ENCODE data around the gene PLIN5.

The PLIN5 gene

DNA sequence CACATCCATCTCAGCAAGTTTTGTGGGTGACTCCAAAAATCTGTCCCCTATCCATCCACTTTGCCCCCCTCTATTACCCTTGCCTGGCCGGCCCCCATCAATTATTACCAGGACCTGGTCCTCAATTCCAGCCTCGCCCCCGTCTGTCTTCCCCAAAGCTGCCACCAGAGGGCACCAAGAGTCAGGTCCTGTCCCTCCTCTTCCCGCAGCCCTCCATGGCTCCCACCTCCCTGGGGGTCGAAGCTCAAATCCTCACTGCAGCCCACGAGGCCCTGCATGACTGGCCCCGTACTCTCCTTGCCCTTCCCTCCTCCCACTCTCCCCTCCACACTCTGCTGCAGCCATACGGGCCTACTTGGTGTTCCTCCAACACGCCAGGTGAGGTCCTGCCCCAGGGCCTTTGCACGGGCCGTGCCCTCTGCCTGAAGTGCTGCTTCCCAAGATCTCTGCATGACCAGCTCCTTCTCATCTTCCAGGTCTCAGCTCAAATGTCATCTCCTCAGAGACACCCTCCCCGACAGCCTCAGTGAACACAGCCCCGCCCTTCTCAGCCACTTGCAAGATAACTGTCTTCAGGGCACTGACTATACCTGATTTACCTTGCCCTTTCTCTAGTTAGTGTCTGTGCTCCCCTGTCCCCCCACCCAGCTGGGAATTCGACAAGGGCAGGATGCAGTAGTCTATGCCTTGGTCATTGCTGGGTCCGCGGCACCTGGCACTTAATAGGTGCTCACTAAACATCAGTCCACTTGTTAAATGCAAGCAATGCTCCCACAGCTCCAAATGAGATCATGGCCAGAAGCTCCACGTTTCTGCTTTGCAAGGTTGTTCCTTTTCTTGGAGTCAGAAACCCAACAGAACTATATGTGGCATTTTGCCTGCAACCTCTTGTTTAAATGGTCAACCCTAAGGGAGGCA, 41.3 kb upstream of the PLIN5 start:
- TF ChIP-seq POLR2A (IDR thresholded peaks at IDR 0.05; ENCODE audit: extremely low read depth, insufficient read length): no peak
- TF ChIP-seq, protein P1, sequence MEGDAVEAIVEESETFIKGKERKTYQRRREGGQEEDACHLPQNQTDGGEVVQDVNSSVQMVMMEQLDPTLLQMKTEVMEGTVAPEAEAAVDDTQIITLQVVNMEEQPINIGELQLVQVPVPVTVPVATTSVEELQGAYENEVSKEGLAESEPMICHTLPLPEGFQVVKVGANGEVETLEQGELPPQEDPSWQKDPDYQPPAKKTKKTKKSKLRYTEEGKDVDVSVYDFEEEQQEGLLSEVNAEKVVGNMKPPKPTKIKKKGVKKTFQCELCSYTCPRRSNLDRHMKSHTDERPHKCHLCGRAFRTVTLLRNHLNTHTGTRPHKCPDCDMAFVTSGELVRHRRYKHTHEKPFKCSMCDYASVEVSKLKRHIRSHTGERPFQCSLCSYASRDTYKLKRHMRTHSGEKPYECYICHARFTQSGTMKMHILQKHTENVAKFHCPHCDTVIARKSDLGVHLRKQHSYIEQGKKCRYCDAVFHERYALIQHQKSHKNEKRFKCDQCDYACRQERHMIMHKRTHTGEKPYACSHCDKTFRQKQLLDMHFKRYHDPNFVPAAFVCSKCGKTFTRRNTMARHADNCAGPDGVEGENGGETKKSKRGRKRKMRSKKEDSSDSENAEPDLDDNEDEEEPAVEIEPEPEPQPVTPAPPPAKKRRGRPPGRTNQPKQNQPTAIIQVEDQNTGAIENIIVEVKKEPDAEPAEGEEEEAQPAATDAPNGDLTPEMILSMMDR (IDR thresholded peaks at IDR 0.05; ENCODE audit: low read depth, low read length): peak; percentile 67
- H3K4me3 ChIP-seq (ENCODE audit: low read depth, low read length): no peak overlapping the region
- DNase-seq (ENCODE audit: low read depth): peak; percentile 64

DNA sequence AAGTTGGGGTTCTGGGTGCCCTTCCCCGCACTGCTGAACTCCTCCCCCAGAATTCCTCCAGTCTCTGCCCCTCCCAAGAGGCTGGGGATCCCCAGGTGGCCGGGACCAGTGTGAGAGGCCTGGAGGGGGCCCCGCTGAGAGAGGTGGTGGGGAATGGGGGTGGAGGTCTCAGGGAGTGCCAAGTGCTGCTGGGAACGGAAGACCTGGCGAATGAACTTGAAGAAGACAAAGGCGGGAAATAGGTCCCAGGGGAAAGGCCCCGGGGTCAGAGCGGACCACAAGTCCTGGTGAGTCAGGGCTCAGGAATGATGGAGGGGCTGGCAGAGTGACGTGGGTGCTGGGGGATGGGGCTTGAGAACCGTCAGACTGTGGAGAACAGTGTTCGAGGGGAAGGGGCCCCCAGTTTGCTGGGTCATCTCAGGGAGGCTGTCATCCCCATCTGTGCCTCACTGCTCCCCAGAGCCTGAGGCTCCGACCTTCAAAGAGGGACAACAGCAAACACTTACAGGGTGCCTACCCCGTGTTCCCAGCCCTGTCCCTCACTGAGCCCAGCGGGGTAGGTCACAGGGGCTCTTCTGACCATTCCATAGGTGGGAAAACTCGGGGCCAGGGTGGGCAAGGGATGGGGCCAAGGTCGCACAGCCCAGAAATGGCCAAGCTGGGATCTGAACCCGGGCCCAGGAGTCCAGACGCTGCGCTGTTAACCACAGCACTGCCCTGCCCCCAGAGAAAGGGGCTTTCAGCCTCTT, 40.4 kb upstream of the PLIN5 start:
- no peak overlapping the region for H3K4me3 ChIP-seq (ENCODE audit: low read depth, low read length)
- peak; percentile 88 for DNase-seq (ENCODE audit: low read depth)
- no peak for TF ChIP-seq POLR2A (IDR thresholded peaks at IDR 0.05; ENCODE audit: extremely low read depth, insufficient read length)
- TF ChIP-seq, protein P2, sequence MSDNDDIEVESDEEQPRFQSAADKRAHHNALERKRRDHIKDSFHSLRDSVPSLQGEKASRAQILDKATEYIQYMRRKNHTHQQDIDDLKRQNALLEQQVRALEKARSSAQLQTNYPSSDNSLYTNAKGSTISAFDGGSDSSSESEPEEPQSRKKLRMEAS (IDR thresholded peaks at IDR 0.05; ENCODE audit: low read depth, low read length): no peak

DNA sequence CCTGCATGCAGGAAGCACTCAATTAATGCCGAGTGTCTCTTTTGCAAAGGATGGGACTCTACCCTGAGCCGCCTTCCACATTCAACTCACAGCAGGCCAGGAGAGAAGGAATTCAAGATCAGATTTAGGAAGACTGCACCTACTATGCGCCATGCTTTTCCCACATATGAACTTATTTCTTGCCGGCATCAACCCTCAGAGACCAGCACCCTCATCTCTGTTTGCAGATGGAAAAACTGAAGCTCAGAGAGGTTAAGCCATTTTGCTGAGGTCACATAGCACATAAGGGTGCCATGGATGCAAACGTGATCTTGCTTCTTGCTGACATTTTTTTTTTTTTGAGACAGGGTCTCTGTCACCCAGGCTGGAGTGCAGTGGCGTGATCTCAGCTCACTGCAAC, 38.7 kb upstream of the PLIN5 start:
- H3K4me3 ChIP-seq (ENCODE audit: low read depth, low read length): no peak overlapping the region
- no peak for DNase-seq (ENCODE audit: low read depth)
- TF ChIP-seq, protein P1 (IDR thresholded peaks at IDR 0.05; ENCODE audit: low read depth, low read length): no peak
- TF ChIP-seq POLR2A (IDR thresholded peaks at IDR 0.05; ENCODE audit: extremely low read depth, insufficient read length): no peak
- TF ChIP-seq, protein P2 (IDR thresholded peaks at IDR 0.05; ENCODE audit: low read depth, low read length): no peak
- TF ChIP-seq MYC (IDR thresholded peaks at IDR 0.05; ENCODE audit: low read depth, low read length): no peak

DNA sequence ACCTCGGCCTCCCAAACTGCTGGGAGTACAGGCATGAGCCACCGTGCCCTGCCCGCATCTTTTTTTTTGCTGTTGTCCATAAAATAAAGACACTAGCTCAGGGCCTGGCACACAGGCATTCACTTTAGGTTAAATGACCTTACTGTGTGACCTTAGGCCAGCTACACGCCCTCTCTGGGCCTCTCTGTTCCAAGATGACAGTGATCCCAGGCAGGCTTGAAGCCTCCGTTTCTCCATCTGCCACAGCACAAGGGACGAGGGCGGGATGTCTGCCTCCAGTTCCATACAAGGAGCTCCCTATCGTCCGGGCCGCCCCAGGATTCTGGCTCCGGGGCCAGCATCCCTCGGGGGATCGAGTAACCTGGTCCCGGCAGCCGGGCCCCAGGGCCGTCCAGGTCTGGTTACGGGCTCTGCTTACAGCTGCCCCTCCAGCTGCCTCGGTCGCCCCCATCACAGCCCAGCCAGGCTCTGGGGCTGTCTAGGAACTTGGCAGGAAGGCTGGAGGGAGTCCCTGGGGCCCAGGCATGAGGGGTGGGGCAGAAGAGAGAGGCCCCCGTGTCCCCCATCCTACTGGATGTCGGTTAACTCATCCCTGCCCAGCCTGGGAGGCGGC, 36.4 kb upstream of the PLIN5 start:
- DNase-seq (ENCODE audit: low read depth): no peak
- H3K4me3 ChIP-seq (ENCODE audit: low read depth, low read length): no peak overlapping the region
- TF ChIP-seq, protein P2 (IDR thresholded peaks at IDR 0.05; ENCODE audit: low read depth, low read length): no peak
- TF ChIP-seq POLR2A (IDR thresholded peaks at IDR 0.05; ENCODE audit: extremely low read depth, insufficient read length) (no peak), MYC (IDR thresholded peaks at IDR 0.05; ENCODE audit: low read depth, low read length) (no peak)
- TF ChIP-seq, protein P1 (IDR thresholded peaks at IDR 0.05; ENCODE audit: low read depth, low read length): no peak

DNA sequence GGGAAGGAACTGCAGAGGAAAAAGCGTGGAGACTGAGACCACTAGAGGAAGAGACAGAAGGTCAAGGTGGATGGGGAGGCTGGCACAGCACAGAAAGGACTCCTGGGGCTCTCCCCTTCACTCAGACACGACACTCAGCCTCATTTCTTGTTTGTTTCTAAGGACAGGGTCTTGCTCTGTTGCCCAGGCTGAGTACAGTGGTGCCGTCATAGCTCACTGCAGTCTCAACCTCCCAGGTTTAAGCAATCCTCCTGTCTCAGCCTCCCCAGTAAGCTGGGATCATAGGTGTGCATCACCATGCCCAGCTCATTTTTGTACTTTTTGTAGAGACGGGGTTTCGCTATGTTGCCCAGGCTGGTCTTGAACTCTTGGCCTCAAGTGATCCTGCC, 35.9 kb upstream of the PLIN5 start:
- H3K4me3 ChIP-seq (ENCODE audit: low read depth, low read length): no peak overlapping the region
- TF ChIP-seq, protein P2 (IDR thresholded peaks at IDR 0.05; ENCODE audit: low read depth, low read length): no peak
- TF ChIP-seq, protein P1 (IDR thresholded peaks at IDR 0.05; ENCODE audit: low read depth, low read length): no peak
- TF ChIP-seq MYC (IDR thresholded peaks at IDR 0.05; ENCODE audit: low read depth, low read length) (no peak), POLR2A (IDR thresholded peaks at IDR 0.05; ENCODE audit: extremely low read depth, insufficient read length) (no peak)
- no peak for DNase-seq (ENCODE audit: low read depth)

DNA sequence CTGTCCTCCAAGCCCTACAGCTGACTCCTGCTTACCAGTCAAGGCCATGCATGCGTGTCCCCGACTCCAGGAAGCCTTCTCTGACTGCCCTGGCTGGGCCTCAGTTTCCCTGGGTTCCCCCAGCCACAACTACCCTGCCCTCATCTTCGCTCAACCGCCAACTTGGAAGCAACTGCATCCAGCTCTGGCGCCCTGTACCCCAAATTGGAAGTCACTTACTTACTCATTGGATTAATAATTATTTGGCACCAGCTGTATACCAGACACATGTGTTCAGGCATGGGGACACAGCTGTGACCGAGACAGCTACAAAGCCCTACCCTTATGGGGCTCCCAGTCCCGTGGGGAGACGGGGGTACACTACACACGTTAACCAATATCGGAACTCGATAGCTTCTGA, 35.4 kb upstream of the PLIN5 start:
- H3K4me3 ChIP-seq (ENCODE audit: low read depth, low read length): no peak overlapping the region
- DNase-seq (ENCODE audit: low read depth): no peak
- TF ChIP-seq, protein P1 (IDR thresholded peaks at IDR 0.05; ENCODE audit: low read depth, low read length): no peak
- TF ChIP-seq, protein P2 (IDR thresholded peaks at IDR 0.05; ENCODE audit: low read depth, low read length): no peak
- TF ChIP-seq MYC (IDR thresholded peaks at IDR 0.05; ENCODE audit: low read depth, low read length) (no peak), POLR2A (IDR thresholded peaks at IDR 0.05; ENCODE audit: extremely low read depth, insufficient read length) (no peak)
